Measurements from ENCODE around the gene PTPRN2. TPM values are rescaled to one million over a fixed set of nuclear protein-coding genes. Genes with fewer than 3 reads are reported as not detected.

PTPRN2 gene
- polyA plus RNA-seq, 4 donors: 7.2 to 9.2 (median 7.5) TPM

- no peak for DNase-seq (ENCODE audit: low read depth in 4 of 4, low spot score in 3 of 4)
Observed at GRCh38 chr7:158581440-158582088, 6.1 kb downstream of the PTPRN2 start.

- no peak for DNase-seq (ENCODE audit: low read depth in 4 of 4, low spot score in 3 of 4)
Observed at GRCh38 chr7:158579662-158580646, 7.7 kb downstream of the PTPRN2 start.

- DNase-seq (ENCODE audit: low read depth in 4 of 4, low spot score in 3 of 4): no peak
Observed at GRCh38 chr7:158576050-158576762, 11.4 kb downstream of the PTPRN2 start.

- no peak for DNase-seq (ENCODE audit: low read depth in 4 of 4, low spot score in 3 of 4)
Observed at GRCh38 chr7:158574308-158575036, 13.2 kb downstream of the PTPRN2 start.

- no peak for DNase-seq (ENCODE audit: low read depth in 4 of 4, low spot score in 3 of 4)
Observed at GRCh38 chr7:158573310-158573709, 14.3 kb downstream of the PTPRN2 start.

GRCh38 chr7:158572000-158572828 is 15.4 kb downstream of the PTPRN2 start:
- DNase-seq (ENCODE audit: low read depth in 4 of 4, low spot score in 3 of 4): no peak

GRCh38 chr7:158570449-158571170 is 17.0 kb downstream of the PTPRN2 start:
- DNase-seq (ENCODE audit: low read depth in 4 of 4, low spot score in 3 of 4): no peak

- DNase-seq (ENCODE audit: low read depth in 4 of 4, low spot score in 3 of 4): no peak
Observed at GRCh38 chr7:158569858-158570323, 17.7 kb downstream of the PTPRN2 start.

- no peak for DNase-seq (ENCODE audit: low read depth in 4 of 4, low spot score in 3 of 4)
Observed at GRCh38 chr7:158568974-158569857, 18.4 kb downstream of the PTPRN2 start.

- no peak for DNase-seq (ENCODE audit: low read depth in 4 of 4, low spot score in 3 of 4)
Observed at GRCh38 chr7:158567153-158567603, 20.4 kb downstream of the PTPRN2 start.

- no peak for DNase-seq (ENCODE audit: low read depth in 4 of 4, low spot score in 3 of 4)
Observed at GRCh38 chr7:158564663-158565035, 23.0 kb downstream of the PTPRN2 start.

- no peak for DNase-seq (ENCODE audit: low read depth in 4 of 4, low spot score in 3 of 4)
Observed at GRCh38 chr7:158563911-158564662, 23.5 kb downstream of the PTPRN2 start.

- DNase-seq (ENCODE audit: low read depth in 4 of 4, low spot score in 3 of 4): no peak
Observed at GRCh38 chr7:158563051-158563450, 24.6 kb downstream of the PTPRN2 start.

GRCh38 chr7:158562517-158562916 is 25.1 kb downstream of the PTPRN2 start:
- no peak for DNase-seq (ENCODE audit: low read depth in 4 of 4, low spot score in 3 of 4)

GRCh38 chr7:158561659-158562058 is 26.0 kb downstream of the PTPRN2 start:
- no peak for DNase-seq (ENCODE audit: low read depth in 4 of 4, low spot score in 3 of 4)

GRCh38 chr7:158560386-158560785 is 27.2 kb downstream of the PTPRN2 start:
- DNase-seq (ENCODE audit: low read depth in 4 of 4, low spot score in 3 of 4): no peak

- no peak for DNase-seq (ENCODE audit: low read depth in 4 of 4, low spot score in 3 of 4)
Observed at GRCh38 chr7:158559356-158559755, 28.3 kb downstream of the PTPRN2 start.

All from left renal pelvis (tissue), 4 donors.